GM08714 (cell line): ENCODE results near the gene SAP30BP.
A peak's percentile ranks its signal among the peaks of the same experiment; 100 is the strongest.

Experiments used
- H3K4me3 ChIP-seq: fragments of 200-500 bp; sonication (Bioruptor generic); 2 replicates; pipeline ENCODE4 v1.5.1; 2014; ENCODE audit warnings: mild to moderate bottlenecking, low read length, inconsistent platforms
- ZNF274 ChIP-seq: IDR thresholded peaks from 2 replicates; pipeline ENCODE4 v1.6.1; 2012; ENCODE audit warnings: mild to moderate bottlenecking, low read depth, low read length

Gene SAP30BP

GRCh38 chr17:75650874-75651273 lies 16.3 kb upstream of the SAP30BP start:
- H3K4me3 ChIP-seq = no peak overlapping the region
- no peak for TF ChIP-seq ZNF274

GRCh38 chr17:75652341-75652740 lies 14.8 kb upstream of the SAP30BP start:
- no peak overlapping the region for H3K4me3 ChIP-seq
- TF ChIP-seq ZNF274 = no peak

GRCh38 chr17:75652934-75653549 lies 14.1 kb upstream of the SAP30BP start:
- no peak overlapping the region for H3K4me3 ChIP-seq
- no peak for TF ChIP-seq ZNF274

- H3K4me3 ChIP-seq = no peak overlapping the region
- TF ChIP-seq ZNF274 = no peak
Observed at GRCh38 chr17:75654176-75654575, 13.0 kb upstream of the SAP30BP start.

GRCh38 chr17:75658237-75658636 lies 8.9 kb upstream of the SAP30BP start:
- H3K4me3 ChIP-seq = no peak overlapping the region
- TF ChIP-seq ZNF274 = no peak

GRCh38 chr17:75661531-75661930 lies 5.6 kb upstream of the SAP30BP start:
- no peak overlapping the region for H3K4me3 ChIP-seq
- TF ChIP-seq ZNF274 = no peak

- no peak for TF ChIP-seq ZNF274
- H3K4me3 ChIP-seq = no peak overlapping the region
Observed at GRCh38 chr17:75662511-75662910, 4.6 kb upstream of the SAP30BP start.

GRCh38 chr17:75664099-75664549 lies 3.0 kb upstream of the SAP30BP start:
- no peak for TF ChIP-seq ZNF274
- peak overlapping the region; percentile 30; the same call in 1 of the 2 replicates for H3K4me3 ChIP-seq

GRCh38 chr17:75665981-75666380 lies 1.2 kb upstream of the SAP30BP start:
- H3K4me3 ChIP-seq = peak overlapping the region; percentile 97
- no peak for TF ChIP-seq ZNF274

GRCh38 chr17:75667825-75668224 lies 687 bp downstream of the SAP30BP start:
- no peak for TF ChIP-seq ZNF274

GRCh38 chr17:75668489-75668888 lies 1.4 kb downstream of the SAP30BP start:
- H3K4me3 ChIP-seq = peak overlapping the region; percentile 97; the same call in 1 of the 2 replicates
- TF ChIP-seq ZNF274 = no peak

More at GRCh38 chr17:75667825-75668224, 687 bp downstream of the SAP30BP start:
- H3K4me3 ChIP-seq = peak overlapping the region; percentile 97

GRCh38 chr17:75670868-75671267 lies 3.7 kb downstream of the SAP30BP start:
- H3K4me3 ChIP-seq = no peak overlapping the region
- TF ChIP-seq ZNF274 = no peak

GRCh38 chr17:75672011-75672410 lies 4.9 kb downstream of the SAP30BP start:
- no peak for TF ChIP-seq ZNF274
- no peak overlapping the region for H3K4me3 ChIP-seq

GRCh38 chr17:75673487-75673886 lies 6.3 kb downstream of the SAP30BP start:
- TF ChIP-seq ZNF274 = no peak
- no peak overlapping the region for H3K4me3 ChIP-seq

GRCh38 chr17:75676461-75676860 lies 9.3 kb downstream of the SAP30BP start:
- TF ChIP-seq ZNF274 = no peak
- no peak overlapping the region for H3K4me3 ChIP-seq

GRCh38 chr17:75679706-75680211 lies 12.6 kb downstream of the SAP30BP start:
- no peak for TF ChIP-seq ZNF274
- no peak overlapping the region for H3K4me3 ChIP-seq
